HG03108 (cell line): ENCODE results near the gene OR13J1.

Experiments used
- ATAC-seq: cut with Tn5 transposase; IDR thresholded peaks from one replicate; pipeline ENCODE4 v1.9.1; 2021; ENCODE audit warnings: moderate library complexity; ENCODE audit not compliant: unreplicated experiment

Gene OR13J1

GRCh38 chr9:35859990-35860339 is 10.2 kb downstream of the OR13J1 start:
- no peak for ATAC-seq

- ATAC-seq = no peak
These were observed 10.8 kb downstream of the OR13J1 start for GRCh38 chr9:35859310-35859989.

GRCh38 chr9:35858458-35858857 is 11.7 kb downstream of the OR13J1 start:
- ATAC-seq = no peak

- ATAC-seq = no peak
These were observed 13.3 kb downstream of the OR13J1 start for GRCh38 chr9:35856882-35857281.

- no peak for ATAC-seq
These were observed 14.0 kb downstream of the OR13J1 start for GRCh38 chr9:35856206-35856605.

GRCh38 chr9:35854091-35854762 is 16.0 kb downstream of the OR13J1 start:
- no peak for ATAC-seq

- ATAC-seq = no peak
These were observed 17.0 kb downstream of the OR13J1 start for GRCh38 chr9:35852876-35853865.

- no peak for ATAC-seq
These were observed 17.9 kb downstream of the OR13J1 start for GRCh38 chr9:35852267-35852815.

GRCh38 chr9:35847792-35848572 is 22.2 kb downstream of the OR13J1 start:
- peak; percentile 90 for ATAC-seq

GRCh38 chr9:35845824-35846771 is 24.1 kb downstream of the OR13J1 start:
- no peak for ATAC-seq

GRCh38 chr9:35844628-35845270 is 25.5 kb downstream of the OR13J1 start:
- no peak for ATAC-seq

GRCh38 chr9:35842795-35843194 is 27.4 kb downstream of the OR13J1 start:
- ATAC-seq = peak; percentile 81

- no peak for ATAC-seq
These were observed 28.0 kb downstream of the OR13J1 start for GRCh38 chr9:35842020-35842745.

GRCh38 chr9:35841645-35841900 is 28.6 kb downstream of the OR13J1 start:
- ATAC-seq = no peak

- ATAC-seq = no peak
These were observed 29.1 kb downstream of the OR13J1 start for GRCh38 chr9:35840881-35841644.

GRCh38 chr9:35839926-35840325 is 30.3 kb downstream of the OR13J1 start:
- ATAC-seq = no peak

GRCh38 chr9:35836595-35836994 is 33.6 kb downstream of the OR13J1 start:
- ATAC-seq = no peak

- no peak for ATAC-seq
These were observed 34.4 kb downstream of the OR13J1 start for GRCh38 chr9:35835766-35836165.
